Activated CD4-positive, alpha-beta T cell treated with anti-CD3 and anti-CD28 coated beads, Interleukin-2, amount 50 U/mL, for 48 hours (primary cell): ENCODE results near the gene TIMM21.

Experiments
- DNase-seq, 2 experiments: peaks; one replicate each; pipeline ENCODE4 v3.0.0-alpha.2; 2020

Gene TIMM21

GRCh38 chr18:74147779-74148542, at the start of gene TIMM21, which contains the start of gene FBXO15:
Gene TIMM21, plus strand, starts transcription at chr18:74148523. Its CDS starts 286 bp downstream, at chr18:74148809.
Gene FBXO15, minus strand, starts transcription at chr18:74147834. Its CDS starts 49 bp downstream, at chr18:74147785.
- peak; percentile 94 to 97 for DNase-seq

- DNase-seq = no peak
These were observed 39.9 kb upstream of the TIMM21 start for GRCh38 chr18:74108460-74108859.

- DNase-seq = no peak
These were observed 38.2 kb upstream of the TIMM21 start for GRCh38 chr18:74110149-74110548.

- no peak for DNase-seq
These were observed 37.3 kb upstream of the TIMM21 start for GRCh38 chr18:74110976-74111375.

- no peak for DNase-seq
These were observed 34.6 kb upstream of the TIMM21 start for GRCh38 chr18:74113711-74114110.

- no peak for DNase-seq
These were observed 34.2 kb upstream of the TIMM21 start for GRCh38 chr18:74114116-74114515.

- no peak for DNase-seq
These were observed 33.3 kb upstream of the TIMM21 start for GRCh38 chr18:74115046-74115445.

- DNase-seq = peak in 1 of 2 experiments; percentile 32
These were observed 31.4 kb upstream of the TIMM21 start for GRCh38 chr18:74116633-74117554.

- no peak for DNase-seq
These were observed 25.1 kb upstream of the TIMM21 start for GRCh38 chr18:74123200-74123599.

GRCh38 chr18:74124642-74125041, 23.7 kb upstream of the TIMM21 start:
- no peak for DNase-seq

- no peak for DNase-seq
These were observed 21.4 kb upstream of the TIMM21 start for GRCh38 chr18:74126684-74127655.

GRCh38 chr18:74128159-74128558, 20.2 kb upstream of the TIMM21 start:
- DNase-seq = no peak

- DNase-seq = no peak
These were observed 17.2 kb upstream of the TIMM21 start for GRCh38 chr18:74131124-74131523.

GRCh38 chr18:74132201-74132600, 16.1 kb upstream of the TIMM21 start:
- no peak for DNase-seq

- DNase-seq = no peak
These were observed 10.3 kb upstream of the TIMM21 start for GRCh38 chr18:74137920-74138538.

GRCh38 chr18:74139411-74139810, 8.9 kb upstream of the TIMM21 start:
- DNase-seq = no peak

- DNase-seq = peak; percentile 29 to 51
These were observed 8.4 kb upstream of the TIMM21 start for GRCh38 chr18:74139888-74140287.

GRCh38 chr18:74140582-74140981, 7.7 kb upstream of the TIMM21 start:
- no peak for DNase-seq

- DNase-seq = no peak
These were observed 6.7 kb upstream of the TIMM21 start for GRCh38 chr18:74141667-74142066.

GRCh38 chr18:74142252-74142651, 6.1 kb upstream of the TIMM21 start:
- no peak for DNase-seq

- no peak for DNase-seq
These were observed 1.6 kb upstream of the TIMM21 start for GRCh38 chr18:74146756-74147155.

GRCh38 chr18:74147491-74147778, 888 bp upstream of the TIMM21 start:
- no peak for DNase-seq
